ENCODE measurements around the gene CD80. TPM values are rescaled to one million over a fixed set of nuclear protein-coding genes. Genes with fewer than 3 reads are reported as not detected.
"Not testable (repeated sequence)": the region's sequence is repeated elsewhere in the genome, so short reads cannot be mapped to it uniquely, and the experiment has no call there.

CD80 gene
- total RNA-seq, 1 donor = 5.9 TPM

DNA sequence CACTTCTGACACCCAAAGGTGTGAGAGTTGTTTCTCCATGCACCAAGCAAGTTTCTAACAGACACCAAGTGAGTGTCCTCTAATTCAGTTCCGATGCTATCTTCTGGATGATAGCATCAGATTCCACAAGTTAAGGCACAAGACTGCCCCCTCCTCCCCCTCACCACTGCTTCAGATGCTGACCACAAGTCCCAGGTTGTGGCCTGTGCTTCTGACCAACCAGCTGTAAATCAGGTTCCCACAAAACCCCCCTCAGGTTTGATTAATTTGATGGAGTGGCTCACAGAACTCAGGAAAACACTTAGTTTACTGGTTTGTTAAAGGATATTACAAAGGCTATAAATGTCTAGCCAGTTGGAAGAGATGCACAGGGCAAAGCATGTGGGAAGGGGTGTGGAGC is 31.3 kb upstream of the CD80 start:
- Histone ChIP-seq H3K4me1 (ENCODE audit: insufficient read depth, low read length) (peaks cover 47% of the 10 kb centered on the region), H3K4me3 (ENCODE audit: low read length) (no peak overlapping the region), H3K9me3 (ENCODE audit: low read depth, low read length) (no peaks in the 10 kb centered on the region), H3K27me3 (ENCODE audit: insufficient read depth, low read length) (no peaks in the 10 kb centered on the region)

DNA sequence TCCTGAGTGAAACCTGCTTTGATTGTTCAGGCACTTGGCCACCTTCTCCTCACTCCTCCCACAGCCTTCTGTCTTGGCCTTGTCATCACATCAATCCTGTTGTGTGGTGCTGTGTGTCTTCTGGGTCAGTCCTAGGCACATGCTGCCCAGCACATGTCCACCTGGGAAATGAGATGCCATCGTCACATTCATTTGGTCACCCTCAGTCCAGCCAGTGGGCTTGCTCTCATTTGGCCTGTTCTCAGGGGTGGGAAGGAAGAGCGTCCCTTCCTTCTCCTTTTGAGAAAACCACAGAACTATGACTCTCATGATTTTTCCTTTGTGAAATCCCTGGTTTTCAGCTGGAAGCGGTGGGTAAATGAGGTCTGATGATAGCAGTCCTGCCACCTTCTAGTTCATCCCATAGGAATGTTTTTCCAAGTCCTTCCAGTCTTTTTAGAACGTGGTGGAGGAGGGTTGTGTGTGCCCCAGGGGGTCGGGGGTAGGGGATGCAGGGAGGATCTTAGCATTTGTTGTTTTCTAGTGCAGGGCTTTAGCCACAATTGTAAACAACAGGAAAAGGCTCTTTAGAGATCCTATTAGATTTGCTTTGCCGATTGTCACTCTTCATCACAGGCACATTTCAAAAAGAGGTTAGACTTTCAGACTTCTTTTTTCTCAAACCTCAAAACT is 29.8 kb upstream of the CD80 start:
- no peaks in the 10 kb centered on the region for H3K27me3 ChIP-seq (ENCODE audit: insufficient read depth, low read length)
- H3K4me1 ChIP-seq (ENCODE audit: insufficient read depth, low read length) = peaks cover 52% of the 10 kb centered on the region
- H3K4me3 ChIP-seq (ENCODE audit: low read length) = no peak overlapping the region
- H3K9me3 ChIP-seq (ENCODE audit: low read depth, low read length) = no peaks in the 10 kb centered on the region

GRCh38 chr3:119588112-119588511 is 28.7 kb upstream of the CD80 start:
- Histone ChIP-seq H3K4me3 (ENCODE audit: low read length) (no peak overlapping the region), H3K4me1 (ENCODE audit: insufficient read depth, low read length) (peaks cover 52% of the 10 kb centered on the region), H3K27me3 (ENCODE audit: insufficient read depth, low read length) (no peaks in the 10 kb centered on the region), H3K9me3 (ENCODE audit: low read depth, low read length) (no peaks in the 10 kb centered on the region)

GRCh38 chr3:119586733-119587172 is 27.3 kb upstream of the CD80 start:
- no peaks in the 10 kb centered on the region for H3K27me3 ChIP-seq (ENCODE audit: insufficient read depth, low read length)
- H3K4me1 ChIP-seq (ENCODE audit: insufficient read depth, low read length) = peaks cover 52% of the 10 kb centered on the region
- no peak overlapping the region for H3K4me3 ChIP-seq (ENCODE audit: low read length)
- H3K9me3 ChIP-seq (ENCODE audit: low read depth, low read length) = no peaks in the 10 kb centered on the region

- Histone ChIP-seq H3K9me3 (ENCODE audit: low read depth, low read length) (no peaks in the 10 kb centered on the region), H3K4me3 (ENCODE audit: low read length) (no peak overlapping the region), H3K27me3 (ENCODE audit: insufficient read depth, low read length) (no peaks in the 10 kb centered on the region), H3K4me1 (ENCODE audit: insufficient read depth, low read length) (peaks cover 52% of the 10 kb centered on the region)
Observed at GRCh38 chr3:119585856-119586570, 26.6 kb upstream of the CD80 start.

- H3K9me3 ChIP-seq (ENCODE audit: low read depth, low read length) = no peaks in the 10 kb centered on the region
- H3K4me3 ChIP-seq (ENCODE audit: low read length) = no peak overlapping the region
- no peaks in the 10 kb centered on the region for H3K27me3 ChIP-seq (ENCODE audit: insufficient read depth, low read length)
- H3K4me1 ChIP-seq (ENCODE audit: insufficient read depth, low read length) = peaks cover 54% of the 10 kb centered on the region
Observed at GRCh38 chr3:119585208-119585607, 25.8 kb upstream of the CD80 start.

DNA sequence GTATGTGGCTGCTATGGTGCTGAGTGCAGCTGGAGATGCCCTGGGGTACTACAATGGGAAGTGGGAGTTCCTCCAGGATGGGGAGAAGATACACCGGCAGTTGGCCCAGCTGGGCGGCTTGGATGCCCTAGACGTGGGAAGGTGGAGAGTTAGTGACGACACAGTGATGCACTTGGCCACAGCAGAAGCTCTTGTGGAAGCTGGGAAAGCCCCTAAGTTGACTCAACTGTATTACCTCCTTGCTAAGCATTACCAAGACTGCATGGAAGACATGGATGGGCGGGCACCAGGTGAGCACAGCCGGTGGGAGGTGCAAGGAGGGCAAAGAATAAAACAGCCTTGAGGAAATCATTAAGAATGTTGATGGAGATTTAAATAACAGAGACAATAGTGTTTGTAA is 22.8 kb upstream of the CD80 start:
- H3K9me3 ChIP-seq (ENCODE audit: low read depth, low read length) = no peaks in the 10 kb centered on the region
- no peak overlapping the region for H3K4me3 ChIP-seq (ENCODE audit: low read length)
- H3K27me3 ChIP-seq (ENCODE audit: insufficient read depth, low read length) = no peaks in the 10 kb centered on the region
- peaks cover 32% of the 10 kb centered on the region for H3K4me1 ChIP-seq (ENCODE audit: insufficient read depth, low read length)

- H3K4me1 ChIP-seq (ENCODE audit: insufficient read depth, low read length) = peaks cover 14% of the 10 kb centered on the region
- peak overlapping the region; percentile 56 for H3K4me3 ChIP-seq (ENCODE audit: low read length)
- no peaks in the 10 kb centered on the region for H3K27me3 ChIP-seq (ENCODE audit: insufficient read depth, low read length)
- H3K9me3 ChIP-seq (ENCODE audit: low read depth, low read length) = no peaks in the 10 kb centered on the region
Observed at GRCh38 chr3:119580067-119580760, 20.8 kb upstream of the CD80 start.

GRCh38 chr3:119579366-119580066 is 20.1 kb upstream of the CD80 start, which contains the start of gene ADPRH:
ADPRH (plus strand) TSS chr3:119579492; CDS start chr3:119582170, 2,678 bp downstream.
- no peaks in the 10 kb centered on the region for H3K9me3 ChIP-seq (ENCODE audit: low read depth, low read length)
- peaks cover 12% of the 10 kb centered on the region for H3K4me1 ChIP-seq (ENCODE audit: insufficient read depth, low read length)
- H3K4me3 ChIP-seq (ENCODE audit: low read length) = peak within 1 kb of the TSS; percentile 56
- H3K27me3 ChIP-seq (ENCODE audit: insufficient read depth, low read length) = no peaks in the 10 kb centered on the region

GRCh38 chr3:119575507-119575906 is 16.1 kb upstream of the CD80 start:
- Histone ChIP-seq H3K9me3 (ENCODE audit: low read depth, low read length) (no peaks in the 10 kb centered on the region), H3K4me1 (ENCODE audit: insufficient read depth, low read length) (peaks cover 23% of the 10 kb centered on the region), H3K4me3 (ENCODE audit: low read length) (no peak overlapping the region), H3K27me3 (ENCODE audit: insufficient read depth, low read length) (no peaks in the 10 kb centered on the region)

DNA sequence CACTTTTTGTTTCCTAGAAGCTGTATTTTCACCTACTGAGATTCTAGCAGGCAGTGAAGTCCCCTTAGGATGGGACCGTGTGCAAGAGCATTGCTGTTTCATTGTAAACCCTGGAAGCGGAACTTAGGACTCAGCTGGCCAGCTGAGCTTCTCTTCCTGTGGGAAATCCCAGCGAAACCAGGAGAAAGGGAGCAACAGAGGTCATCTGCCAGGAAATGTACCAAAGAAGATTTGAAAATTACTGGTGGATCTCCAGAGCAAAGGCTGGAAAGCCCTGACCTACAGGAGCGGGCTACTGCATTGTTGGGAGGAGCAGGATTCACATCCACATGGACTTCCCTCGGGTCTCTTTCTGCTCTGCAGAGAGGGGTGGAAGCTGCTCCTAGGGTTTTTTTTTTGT is 12.3 kb upstream of the CD80 start:
- H3K4me1 ChIP-seq (ENCODE audit: insufficient read depth, low read length) = peaks cover 21% of the 10 kb centered on the region
- H3K9me3 ChIP-seq (ENCODE audit: low read depth, low read length) = no peaks in the 10 kb centered on the region
- no peaks in the 10 kb centered on the region for H3K27me3 ChIP-seq (ENCODE audit: insufficient read depth, low read length)
- no peak overlapping the region for H3K4me3 ChIP-seq (ENCODE audit: low read length)

- no peak overlapping the region for H3K4me3 ChIP-seq (ENCODE audit: low read length)
- peaks cover 21% of the 10 kb centered on the region for H3K4me1 ChIP-seq (ENCODE audit: insufficient read depth, low read length)
- no peaks in the 10 kb centered on the region for H3K27me3 ChIP-seq (ENCODE audit: insufficient read depth, low read length)
- H3K9me3 ChIP-seq (ENCODE audit: low read depth, low read length) = no peaks in the 10 kb centered on the region
Observed at GRCh38 chr3:119571230-119571629, 11.8 kb upstream of the CD80 start.

DNA sequence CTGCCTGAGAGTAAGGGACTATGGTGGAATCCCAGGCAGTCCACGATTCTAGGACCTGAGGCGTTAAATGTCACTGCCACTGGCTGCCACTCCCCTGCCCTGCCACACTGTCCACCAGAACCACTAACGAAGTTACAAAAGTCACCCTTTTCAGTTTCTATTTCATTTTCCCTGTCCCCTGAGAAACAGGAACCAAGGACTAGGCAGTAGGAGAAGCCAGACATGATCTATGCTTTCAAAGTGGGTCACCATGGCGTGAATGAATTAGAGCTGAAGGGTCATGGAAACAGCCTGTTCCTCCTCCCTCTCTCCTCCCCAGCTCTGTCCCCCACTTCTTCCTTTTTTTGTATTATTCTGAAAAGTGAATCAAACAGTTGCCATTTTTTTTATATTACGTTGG is 10.8 kb upstream of the CD80 start:
- Histone ChIP-seq H3K9me3 (ENCODE audit: low read depth, low read length) (no peaks in the 10 kb centered on the region), H3K27me3 (ENCODE audit: insufficient read depth, low read length) (no peaks in the 10 kb centered on the region), H3K4me1 (ENCODE audit: insufficient read depth, low read length) (peaks cover 21% of the 10 kb centered on the region), H3K4me3 (ENCODE audit: low read length) (no peak overlapping the region)

GRCh38 chr3:119569156-119569555 is 9.7 kb upstream of the CD80 start:
- Histone ChIP-seq H3K4me1 (ENCODE audit: insufficient read depth, low read length) (peaks cover 21% of the 10 kb centered on the region), H3K27me3 (ENCODE audit: insufficient read depth, low read length) (no peaks in the 10 kb centered on the region), H3K9me3 (ENCODE audit: low read depth, low read length) (no peaks in the 10 kb centered on the region), H3K4me3 (ENCODE audit: low read length) (no peak overlapping the region)

- H3K4me3 ChIP-seq (ENCODE audit: low read length); H3K9me3 ChIP-seq (ENCODE audit: low read depth, low read length); H3K27me3 ChIP-seq (ENCODE audit: insufficient read depth, low read length): not testable (repeated sequence)
- H3K4me1 ChIP-seq (ENCODE audit: insufficient read depth, low read length) = peaks cover 19% of the 10 kb centered on the region
Observed at GRCh38 chr3:119563334-119563733, 3.9 kb upstream of the CD80 start.
